GM12878 (cell line): Measurements from ENCODE around the gene PDXDC1. TPM values are rescaled to one million over a fixed set of nuclear protein-coding genes. Genes with fewer than 3 reads are reported as not detected.

Experiments used
- BACH1 ChIP-seq: fragments of 450-650 bp; IDR thresholded peaks from 2 replicates; pipeline ENCODE4 v1.6.1; 2017; ENCODE audit warnings: mild to moderate bottlenecking, borderline replicate concordance
- DPF2 ChIP-seq: fragments of 450-650 bp; IDR thresholded peaks from 2 replicates; pipeline ENCODE4 v1.6.1; 2017; ENCODE audit warnings: mild to moderate bottlenecking
- EP300 ChIP-seq, 2 experiments: fragments of 150-350 bp in 1 of 2; IDR thresholded peaks; 2 replicates each; pipeline ENCODE4 v1.6.1; 2011 to 2012; ENCODE audit warnings: low read depth in 2 of 2, low read length in 2 of 2, borderline replicate concordance in 1 of 2, improper control_type of control experiment in 1 of 2, inconsistent platforms in 1 of 2; ENCODE audit not compliant: control insufficient read depth in 1 of 2
- FOXK2 ChIP-seq: fragments of 450-650 bp; IDR thresholded peaks from 2 replicates; pipeline ENCODE4 v1.6.1; 2017; ENCODE audit warnings: mild to moderate bottlenecking, moderate library complexity
- IKZF2 ChIP-seq, 2 experiments: fragments of 450-650 bp; IDR thresholded peaks; 2 replicates each; pipeline ENCODE4 v1.6.1; 2017; ENCODE audit warnings: mild to moderate bottlenecking in 2 of 2, moderate library complexity in 2 of 2
- IRF5 ChIP-seq: fragments of 450-650 bp; IDR thresholded peaks from 2 replicates; pipeline ENCODE4 v1.6.1; 2017; ENCODE audit warnings: borderline replicate concordance
- JUNB ChIP-seq: IDR thresholded peaks from 2 replicates; pipeline ENCODE4 v1.6.1; 2016; ENCODE audit warnings: antibody characterized with exemption, mild to moderate bottlenecking
- MTA2 ChIP-seq: fragments of 450-650 bp; IDR thresholded peaks from 2 replicates; pipeline ENCODE4 v1.6.1; 2016; ENCODE audit warnings: low read depth, mild to moderate bottlenecking, moderate library complexity
- MXI1 ChIP-seq: fragments of 150-350 bp; IDR thresholded peaks from 2 replicates; pipeline ENCODE4 v1.6.1; 2011; ENCODE audit warnings: low read depth, mild to moderate bottlenecking, inconsistent platforms, low read length, improper control_type of control experiment
- NKRF ChIP-seq: fragments of 450-650 bp; conservative IDR thresholded peaks from 2 replicates; pipeline ENCODE4 v1.6.1; 2017; ENCODE audit warnings: mild to moderate bottlenecking, moderate library complexity
- PML ChIP-seq: IDR thresholded peaks from 2 replicates; pipeline ENCODE4 v1.6.1; 2012; ENCODE audit warnings: low read length, inconsistent platforms
- RBBP5 ChIP-seq: fragments of 200-600 bp; sonication (generic); conservative IDR thresholded peaks from 2 replicates; pipeline ENCODE4 v1.6.1; 2016
- SMAD1 ChIP-seq: fragments of 450-650 bp; IDR thresholded peaks from 2 replicates; pipeline ENCODE4 v1.6.1; 2018; ENCODE audit warnings: mild to moderate bottlenecking, low read depth; ENCODE audit not compliant: partially characterized antibody
- SMAD5 ChIP-seq: IDR thresholded peaks from 2 replicates; pipeline ENCODE4 v1.6.1; 2016; ENCODE audit warnings: antibody characterized with exemption, low read depth
- SP1 ChIP-seq: IDR thresholded peaks from one replicate; pipeline ENCODE4 v1.6.1; 2011; ENCODE audit warnings: low read depth, low read length
- SRF ChIP-seq, 2 experiments: IDR thresholded peaks; 2 replicates each; pipeline ENCODE4 v1.6.1; 2011; ENCODE audit warnings: low read depth in 2 of 2, low read length in 2 of 2, mild to moderate bottlenecking in 1 of 2, moderate library complexity in 1 of 2
- SUZ12 ChIP-seq: fragments of 200-600 bp; sonication (generic); IDR thresholded peaks from one replicate; pipeline ENCODE4 v1.6.1; 2018; ENCODE audit warnings: antibody characterized with exemption, mild to moderate bottlenecking; ENCODE audit not compliant: unreplicated experiment
- TAF1 ChIP-seq: IDR thresholded peaks from 2 replicates; pipeline ENCODE4 v1.6.1; 2011; ENCODE audit warnings: mild to moderate bottlenecking, low read depth, low read length, borderline replicate concordance
- TBL1XR1 ChIP-seq: IDR thresholded peaks from 2 replicates; pipeline ENCODE4 v1.6.1; 2012; ENCODE audit warnings: low read depth, low read length, improper control_type of control experiment
- TCF7 ChIP-seq: IDR thresholded peaks from 2 replicates; pipeline ENCODE4 v1.6.1; 2014; ENCODE audit warnings: antibody characterized with exemption, borderline replicate concordance
- ZBED1 ChIP-seq: IDR thresholded peaks from 2 replicates; pipeline ENCODE4 v1.6.1; 2016; ENCODE audit warnings: borderline replicate concordance
- ZNF207 ChIP-seq: fragments of 450-650 bp; IDR thresholded peaks from 2 replicates; pipeline ENCODE4 v1.6.1; 2014; ENCODE audit warnings: antibody characterized with exemption, mild to moderate bottlenecking, borderline replicate concordance
- ZNF274 ChIP-seq: IDR thresholded peaks from one replicate; pipeline ENCODE4 v1.8.0; 2011; ENCODE audit not compliant: insufficient read length, insufficient read depth
- polyA plus RNA-seq, 11 experiments: library from polyadenylated mRNA; depleted of rRNA in 4 of 11; unstranded in 6 of 11; stranded (reverse) in 5 of 11; fragments of >200 nt; fragmentation: Nextera tagmentation in 4 of 11; fragmentation: Illumina TruSeq in 1 of 11; extraction: Ambion mirVana in 4 of 11; extraction: Trizol in 1 of 11; gene quantifications; 1 replicate in 1 of 11; 2 replicates in 10 of 11; pipeline versions ENCODE4 v1.2.1 to v1.2.3, GENCODE V29; 2011 to 2016; ENCODE audit warnings: inconsistent platforms in 2 of 11, missing spikeins in 2 of 11, low read depth in 1 of 11
- total RNA-seq, 4 experiments: library from RNA; depleted of rRNA in 3 of 4; stranded (reverse); fragments of >200 nt in 3 of 4; fragmentation: Illumina TruSeq in 1 of 4; extraction: Trizol in 1 of 4; gene quantifications; 2 replicates each; pipeline versions ENCODE4 v1.2.1 to v1.2.3, GENCODE V29; 2013 to 2021
- TF ChIP-seq, protein P1 (sequence below): fragments of 450-650 bp; IDR thresholded peaks from 2 replicates; pipeline ENCODE4 v1.6.1; 2014; ENCODE audit warnings: mild to moderate bottlenecking

Gene PDXDC1
- total and polyA plus RNA-seq, 10 of the 15 experiments (the other 5 are each of a cell fraction or from before 2014, with no cell fraction given) = 6.1 to 78.2 (median 53.8) TPM

DNA sequence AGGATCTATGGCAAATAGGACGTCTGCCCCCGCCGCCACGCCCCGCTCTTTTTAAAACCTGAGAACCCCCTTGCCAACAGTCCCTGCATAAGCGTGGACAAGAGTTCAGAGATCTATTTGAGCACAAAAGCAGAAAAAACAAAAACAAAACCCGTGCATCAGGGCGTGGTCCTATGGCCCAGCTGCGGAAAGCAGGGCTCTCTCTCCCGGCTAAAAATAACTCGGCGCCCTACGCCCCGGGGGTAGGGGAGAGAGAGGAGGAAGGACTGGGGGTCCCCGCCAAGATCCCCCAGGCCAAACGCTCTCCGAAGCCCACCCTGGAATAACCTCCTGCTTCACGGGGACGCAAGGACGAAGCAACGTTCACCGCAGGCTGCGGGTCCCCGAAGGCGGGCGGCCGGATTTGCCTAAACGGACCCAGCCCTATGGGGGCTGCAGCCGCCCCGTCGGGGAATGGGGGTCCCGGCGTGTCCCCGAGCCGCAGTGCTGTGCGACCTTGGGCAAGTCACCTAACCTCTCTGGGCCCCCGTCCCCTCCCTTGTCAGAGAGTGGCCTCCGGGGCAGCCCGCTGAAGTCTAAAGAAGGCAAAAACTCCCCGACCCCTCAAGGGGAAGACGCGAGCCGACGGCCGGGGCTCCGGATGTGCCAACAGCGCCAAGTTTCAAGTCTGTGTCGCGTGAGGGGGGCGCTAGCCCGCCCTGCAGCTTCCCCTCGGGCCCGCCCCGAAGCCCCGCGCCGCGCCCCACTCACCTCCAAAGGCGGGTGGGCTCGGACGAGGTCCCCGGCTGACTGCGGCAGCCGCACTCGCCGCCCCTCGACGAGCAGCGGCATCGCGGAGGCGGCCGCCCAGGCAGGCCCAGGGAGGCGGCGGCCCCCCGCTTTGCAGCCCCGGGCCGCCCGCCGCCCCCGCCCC, 80.6 kb downstream of the PDXDC1 start (continued):
- TF ChIP-seq SUZ12 (no peak), EP300 (IDR thresholded peaks at IDR 0.05; ENCODE audit: borderline replicate concordance in 1 of 2, control insufficient read depth in 1 of 2, low read depth in 2 of 2, low read length in 2 of 2) (no peak), SRF (IDR thresholded peaks at IDR 0.05; ENCODE audit: low read depth in 2 of 2, low read length in 2 of 2) (no peak), IRF5 (no peak), SMAD5 (no peak), SMAD1 (no peak), TCF7 (no peak), BACH1 (0 out of 2 replicates have a peak, but pooled peaks have one; percentile 7), PML (no peak), JUNB (no peak), TBL1XR1 (no peak), MXI1 (no peak), TAF1 (no peak; the same call in 1 of the 2 replicates), ZNF274 (no peak), RBBP5 (no peak), ZBED1 (no peak), SP1 (no peak), ZNF207 (peak; percentile 84), NKRF (peak; percentile 76; the same call in 1 of the 2 replicates), DPF2 (0 out of 2 replicates have a peak, but pooled peaks have one; percentile 35), FOXK2 (no peak), IKZF2 (IDR thresholded peaks at IDR 0.05) (no peak), MTA2 (no peak)
- TF ChIP-seq, protein P1, sequence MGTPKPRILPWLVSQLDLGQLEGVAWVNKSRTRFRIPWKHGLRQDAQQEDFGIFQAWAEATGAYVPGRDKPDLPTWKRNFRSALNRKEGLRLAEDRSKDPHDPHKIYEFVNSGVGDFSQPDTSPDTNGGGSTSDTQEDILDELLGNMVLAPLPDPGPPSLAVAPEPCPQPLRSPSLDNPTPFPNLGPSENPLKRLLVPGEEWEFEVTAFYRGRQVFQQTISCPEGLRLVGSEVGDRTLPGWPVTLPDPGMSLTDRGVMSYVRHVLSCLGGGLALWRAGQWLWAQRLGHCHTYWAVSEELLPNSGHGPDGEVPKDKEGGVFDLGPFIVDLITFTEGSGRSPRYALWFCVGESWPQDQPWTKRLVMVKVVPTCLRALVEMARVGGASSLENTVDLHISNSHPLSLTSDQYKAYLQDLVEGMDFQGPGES = no peak
